AG10803 (cell line): Measurements from ENCODE around the gene GALNT18.
A peak's percentile ranks its signal among the peaks of the same experiment; 100 is the strongest.

Source experiments
- DNase-seq: peaks from one replicate; pipeline ENCODE4 v3.0.0; 2010; ENCODE audit warnings: low read depth
- H3K4me3 ChIP-seq: 2 replicates; pipeline ENCODE4 v1.5.1; 2011; ENCODE audit warnings: mild to moderate bottlenecking, low read length, control low read depth
- TF ChIP-seq, protein P1 (sequence below): conservative IDR thresholded peaks from 2 replicates; pipeline ENCODE4 v1.5.1; 2011; ENCODE audit warnings: mild to moderate bottlenecking, low read length, control low read depth, inconsistent platforms

Gene GALNT18

DNA sequence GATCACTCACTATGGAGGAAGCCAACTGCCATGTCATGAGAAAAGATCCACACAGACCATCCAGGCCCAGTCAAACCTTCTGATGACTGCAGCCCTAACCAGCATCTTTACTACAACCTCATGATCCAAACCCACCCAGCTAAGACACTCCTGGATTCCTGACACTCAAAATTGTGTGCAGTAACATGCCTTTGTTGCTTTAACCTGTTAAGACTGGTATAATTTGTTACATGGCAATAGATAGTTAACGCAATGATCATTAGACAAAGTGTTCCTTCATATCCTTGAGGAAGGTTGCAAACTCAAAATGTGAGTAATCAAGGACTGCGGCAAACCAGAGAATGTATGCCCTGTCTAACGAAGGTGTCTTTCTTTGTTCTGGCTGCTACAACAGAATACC, 221.7 kb downstream of the GALNT18 start:
- H3K4me3 ChIP-seq, result no peak overlapping the region
- TF ChIP-seq, protein P1, sequence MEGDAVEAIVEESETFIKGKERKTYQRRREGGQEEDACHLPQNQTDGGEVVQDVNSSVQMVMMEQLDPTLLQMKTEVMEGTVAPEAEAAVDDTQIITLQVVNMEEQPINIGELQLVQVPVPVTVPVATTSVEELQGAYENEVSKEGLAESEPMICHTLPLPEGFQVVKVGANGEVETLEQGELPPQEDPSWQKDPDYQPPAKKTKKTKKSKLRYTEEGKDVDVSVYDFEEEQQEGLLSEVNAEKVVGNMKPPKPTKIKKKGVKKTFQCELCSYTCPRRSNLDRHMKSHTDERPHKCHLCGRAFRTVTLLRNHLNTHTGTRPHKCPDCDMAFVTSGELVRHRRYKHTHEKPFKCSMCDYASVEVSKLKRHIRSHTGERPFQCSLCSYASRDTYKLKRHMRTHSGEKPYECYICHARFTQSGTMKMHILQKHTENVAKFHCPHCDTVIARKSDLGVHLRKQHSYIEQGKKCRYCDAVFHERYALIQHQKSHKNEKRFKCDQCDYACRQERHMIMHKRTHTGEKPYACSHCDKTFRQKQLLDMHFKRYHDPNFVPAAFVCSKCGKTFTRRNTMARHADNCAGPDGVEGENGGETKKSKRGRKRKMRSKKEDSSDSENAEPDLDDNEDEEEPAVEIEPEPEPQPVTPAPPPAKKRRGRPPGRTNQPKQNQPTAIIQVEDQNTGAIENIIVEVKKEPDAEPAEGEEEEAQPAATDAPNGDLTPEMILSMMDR, result no peak
- no peak for DNase-seq

DNA sequence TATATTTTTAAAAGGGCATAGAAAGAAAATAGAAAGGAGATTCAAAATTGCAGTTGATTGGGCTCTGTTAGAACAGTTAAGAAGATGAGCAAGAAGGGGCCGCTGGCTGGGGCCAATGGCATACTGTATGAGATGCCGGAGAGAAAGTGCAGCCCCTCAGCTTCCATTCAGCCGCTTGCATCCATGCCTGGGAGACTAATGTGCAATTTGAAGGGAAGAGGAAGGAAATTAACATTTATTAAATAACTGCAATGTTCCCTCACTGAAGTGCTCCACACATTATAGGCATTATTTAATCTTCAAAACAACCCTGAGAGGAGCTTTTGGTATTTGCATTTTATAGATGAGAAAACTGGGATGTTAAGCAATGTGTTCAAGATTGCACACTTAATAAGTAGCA, 224.0 kb downstream of the GALNT18 start:
- no peak for DNase-seq
- TF ChIP-seq, protein P1, result no peak
- no peak overlapping the region for H3K4me3 ChIP-seq

DNA sequence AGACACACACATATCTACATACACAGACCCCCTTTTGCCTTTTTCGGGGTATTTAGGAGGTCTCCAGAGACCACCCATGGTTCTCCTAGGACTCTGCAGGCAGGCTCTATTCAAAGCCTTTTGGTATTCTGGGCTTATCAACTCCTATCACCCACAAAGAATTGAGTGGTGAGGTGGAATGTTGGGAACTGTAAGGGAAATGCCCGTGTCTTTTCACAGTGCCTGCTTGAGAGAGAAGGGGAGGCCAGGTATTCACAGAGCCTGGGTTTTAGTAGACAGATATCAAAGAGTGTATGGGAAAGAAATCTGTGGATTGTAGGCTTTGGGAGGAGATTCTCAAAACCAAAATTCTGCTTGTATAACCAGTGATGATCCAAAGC, 224.8 kb downstream of the GALNT18 start:
- DNase-seq, result no peak
- no peak overlapping the region for H3K4me3 ChIP-seq
- TF ChIP-seq, protein P1, result no peak

DNA sequence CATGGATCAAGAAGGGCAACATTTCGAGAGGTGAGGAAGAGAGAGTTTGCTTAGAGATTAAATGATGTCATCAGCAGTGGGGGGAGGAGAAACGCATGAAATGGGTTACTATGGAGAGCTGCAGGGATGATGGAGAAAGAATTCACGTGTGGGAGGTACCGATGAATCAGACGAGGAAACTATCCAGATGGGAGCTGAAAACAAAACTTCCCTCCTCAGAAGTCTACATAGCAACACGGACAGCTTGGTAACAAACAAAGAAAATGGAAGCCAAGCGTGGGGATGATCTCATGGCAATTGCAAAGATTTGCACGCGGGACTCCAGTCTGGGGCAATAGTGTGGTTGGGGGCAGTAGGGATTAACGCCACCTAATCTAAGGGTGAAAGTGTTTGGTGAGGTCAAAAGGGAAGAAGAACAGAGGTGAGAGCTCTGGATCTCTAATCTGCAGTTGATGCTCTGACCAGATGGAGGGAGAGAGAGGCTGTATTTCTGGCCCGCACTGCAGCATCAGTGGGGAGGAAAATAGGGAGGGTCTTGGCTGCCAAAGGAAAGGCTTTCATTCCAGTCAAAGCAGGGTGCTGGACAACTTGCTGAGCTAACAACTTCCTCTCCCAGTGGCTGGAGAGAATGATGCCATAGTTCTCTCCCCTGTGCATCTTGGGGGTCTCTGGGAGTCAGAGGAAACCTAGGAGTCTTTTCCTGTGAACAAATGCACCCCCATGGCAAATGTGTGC, 225.3 kb downstream of the GALNT18 start:
- H3K4me3 ChIP-seq, result no peak overlapping the region
- peak; percentile 92 for DNase-seq
- TF ChIP-seq, protein P1, result no peak

- no peak for DNase-seq
- no peak overlapping the region for H3K4me3 ChIP-seq
- TF ChIP-seq, protein P1, result no peak
These were observed 226.7 kb downstream of the GALNT18 start for GRCh38 chr11:11395126-11395525.

DNA sequence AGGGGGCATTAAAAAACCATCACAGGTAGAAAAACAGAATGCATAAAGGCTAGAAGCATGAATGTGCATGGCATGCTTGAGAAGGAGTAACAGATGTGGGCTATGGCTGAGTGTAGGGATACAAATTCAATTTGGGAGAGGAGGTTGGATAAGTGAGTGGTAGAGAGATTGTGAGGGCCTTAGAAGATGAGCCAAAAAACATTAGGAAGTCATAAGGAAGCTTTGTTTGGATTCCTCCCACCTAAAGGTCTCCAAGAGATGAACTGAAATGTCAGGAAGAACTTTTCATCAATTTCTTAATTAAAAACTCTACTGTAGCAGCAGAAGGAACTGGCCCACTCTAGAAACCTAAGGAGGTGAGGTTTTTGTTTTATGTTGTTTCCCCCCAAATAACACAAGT, 227.6 kb downstream of the GALNT18 start:
- DNase-seq, result no peak
- TF ChIP-seq, protein P1, result no peak
- H3K4me3 ChIP-seq, result no peak overlapping the region

- H3K4me3 ChIP-seq, result no peak overlapping the region
- TF ChIP-seq, protein P1, result no peak
- DNase-seq, result peak; percentile 77
These were observed 229.9 kb downstream of the GALNT18 start for GRCh38 chr11:11391796-11392463.
